Prostate gland (tissue), 2 donors: ENCODE results near the gene TLE5.

Source experiments
- POLR2A ChIP-seq: fragments of 450-650 bp; IDR thresholded peaks from one replicate; pipeline ENCODE4 v1.6.1; 2016; ENCODE audit warnings: antibody characterized with exemption, mild to moderate bottlenecking
- POLR2AphosphoS5 ChIP-seq: sonication (generic); formaldehyde crosslinking; IDR thresholded peaks from one replicate; pipeline ENCODE4 v1.6.1; 2017; ENCODE audit warnings: antibody characterized with exemption
- TF ChIP-seq, protein P1 (sequence below), 4 experiments: fragments of 200-600 bp in 2 of 4; fragments of 450-650 bp in 2 of 4; sonication (generic) in 2 of 4; IDR thresholded peaks; 1 replicate in 3 of 4; 2 replicates in 1 of 4; pipeline ENCODE4 v1.5.1; 2016 to 2019; ENCODE audit warnings: antibody characterized with exemption in 4 of 4, mild to moderate bottlenecking in 2 of 4, moderate library complexity in 2 of 4

DNA sequence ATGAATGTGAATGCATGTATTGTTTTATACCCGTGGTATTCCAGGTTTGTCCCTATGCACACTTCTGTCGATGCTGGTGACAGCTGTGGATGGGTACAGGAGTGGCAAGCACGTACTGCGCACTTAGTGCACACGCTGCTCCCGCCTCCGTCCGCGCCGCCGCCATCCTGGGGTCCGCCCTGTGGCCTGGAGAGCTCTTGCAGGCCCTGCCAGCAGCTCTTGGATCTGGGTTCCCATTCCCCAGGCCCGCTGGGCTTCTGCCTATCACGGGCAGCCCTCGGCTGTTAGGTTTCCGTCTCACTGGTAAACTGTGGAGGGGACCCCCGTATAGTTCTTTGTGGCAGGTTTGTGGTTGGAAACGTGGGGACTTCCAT is 35.8 kb upstream of the TLE5 start:
- TF ChIP-seq, protein P1, sequence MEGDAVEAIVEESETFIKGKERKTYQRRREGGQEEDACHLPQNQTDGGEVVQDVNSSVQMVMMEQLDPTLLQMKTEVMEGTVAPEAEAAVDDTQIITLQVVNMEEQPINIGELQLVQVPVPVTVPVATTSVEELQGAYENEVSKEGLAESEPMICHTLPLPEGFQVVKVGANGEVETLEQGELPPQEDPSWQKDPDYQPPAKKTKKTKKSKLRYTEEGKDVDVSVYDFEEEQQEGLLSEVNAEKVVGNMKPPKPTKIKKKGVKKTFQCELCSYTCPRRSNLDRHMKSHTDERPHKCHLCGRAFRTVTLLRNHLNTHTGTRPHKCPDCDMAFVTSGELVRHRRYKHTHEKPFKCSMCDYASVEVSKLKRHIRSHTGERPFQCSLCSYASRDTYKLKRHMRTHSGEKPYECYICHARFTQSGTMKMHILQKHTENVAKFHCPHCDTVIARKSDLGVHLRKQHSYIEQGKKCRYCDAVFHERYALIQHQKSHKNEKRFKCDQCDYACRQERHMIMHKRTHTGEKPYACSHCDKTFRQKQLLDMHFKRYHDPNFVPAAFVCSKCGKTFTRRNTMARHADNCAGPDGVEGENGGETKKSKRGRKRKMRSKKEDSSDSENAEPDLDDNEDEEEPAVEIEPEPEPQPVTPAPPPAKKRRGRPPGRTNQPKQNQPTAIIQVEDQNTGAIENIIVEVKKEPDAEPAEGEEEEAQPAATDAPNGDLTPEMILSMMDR (IDR thresholded peaks at IDR 0.05), result no peak
- TF ChIP-seq POLR2A (no peak), POLR2AphosphoS5 (no peak)
